OCI-LY3 (cell line): Measurements from ENCODE around the gene LPCAT1.

Source experiments
- EZH2phosphoT487 ChIP-seq: fragments of 200-600 bp; shearing (Covaris generic); IDR thresholded peaks from 2 replicates; pipeline ENCODE4 v1.6.1; 2018; ENCODE audit warnings: antibody characterized with exemption, mixed run types, low read depth
- TF ChIP-seq, protein P1 (sequence below): fragments of 200-600, 300-600 bp; sonication (generic); IDR thresholded peaks from 2 replicates; pipeline ENCODE4 v1.5.1; 2014; ENCODE audit warnings: antibody characterized with exemption, low read length, low read depth

DNA sequence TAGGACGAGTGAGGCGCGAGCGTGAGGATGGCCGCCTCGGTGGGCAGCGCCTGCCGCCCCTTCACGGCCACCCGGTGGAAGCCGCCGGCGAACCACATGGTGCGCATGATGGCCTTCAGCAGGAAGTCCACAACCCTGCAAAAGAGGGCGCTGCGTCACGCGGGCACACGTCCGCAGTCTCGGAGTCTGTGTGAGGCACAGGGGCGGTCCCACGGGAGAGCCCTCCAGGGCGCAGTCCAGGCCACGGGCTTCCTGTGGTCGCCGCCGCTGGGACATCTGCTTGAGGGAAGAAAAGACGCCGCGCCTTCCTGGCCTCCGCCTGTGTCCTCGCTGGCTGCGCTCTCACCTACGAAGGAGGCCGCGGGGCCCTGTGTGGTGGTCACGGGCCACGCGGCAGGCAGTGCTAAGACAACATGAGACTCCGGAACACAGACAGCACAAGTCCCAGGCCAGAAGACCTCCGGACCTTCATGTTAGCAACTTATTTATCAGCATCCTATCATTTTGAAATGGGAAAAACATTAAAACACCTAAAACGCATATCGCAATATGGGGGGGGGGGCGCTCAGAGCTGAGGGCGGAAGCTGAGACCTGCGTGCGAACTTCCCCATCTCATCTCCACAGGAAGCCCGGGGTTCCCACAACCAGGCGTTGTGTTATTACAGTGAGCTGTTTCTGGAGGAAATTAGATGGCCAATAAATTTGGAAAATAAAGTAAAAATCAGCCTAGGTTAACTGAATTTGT is 28.8 kb downstream of the LPCAT1 start:
- TF ChIP-seq, protein P1, sequence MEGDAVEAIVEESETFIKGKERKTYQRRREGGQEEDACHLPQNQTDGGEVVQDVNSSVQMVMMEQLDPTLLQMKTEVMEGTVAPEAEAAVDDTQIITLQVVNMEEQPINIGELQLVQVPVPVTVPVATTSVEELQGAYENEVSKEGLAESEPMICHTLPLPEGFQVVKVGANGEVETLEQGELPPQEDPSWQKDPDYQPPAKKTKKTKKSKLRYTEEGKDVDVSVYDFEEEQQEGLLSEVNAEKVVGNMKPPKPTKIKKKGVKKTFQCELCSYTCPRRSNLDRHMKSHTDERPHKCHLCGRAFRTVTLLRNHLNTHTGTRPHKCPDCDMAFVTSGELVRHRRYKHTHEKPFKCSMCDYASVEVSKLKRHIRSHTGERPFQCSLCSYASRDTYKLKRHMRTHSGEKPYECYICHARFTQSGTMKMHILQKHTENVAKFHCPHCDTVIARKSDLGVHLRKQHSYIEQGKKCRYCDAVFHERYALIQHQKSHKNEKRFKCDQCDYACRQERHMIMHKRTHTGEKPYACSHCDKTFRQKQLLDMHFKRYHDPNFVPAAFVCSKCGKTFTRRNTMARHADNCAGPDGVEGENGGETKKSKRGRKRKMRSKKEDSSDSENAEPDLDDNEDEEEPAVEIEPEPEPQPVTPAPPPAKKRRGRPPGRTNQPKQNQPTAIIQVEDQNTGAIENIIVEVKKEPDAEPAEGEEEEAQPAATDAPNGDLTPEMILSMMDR = peak; percentile 26
- no peak for TF ChIP-seq EZH2phosphoT487
